ENCODE data around the gene WARS2. TPM values are rescaled to one million over a fixed set of nuclear protein-coding genes. Genes with fewer than 3 reads are reported as not detected.

WARS2 gene
- total and polyA plus RNA-seq, 7 donors = 8.4 to 18.8 (median 10.9) TPM

DNA sequence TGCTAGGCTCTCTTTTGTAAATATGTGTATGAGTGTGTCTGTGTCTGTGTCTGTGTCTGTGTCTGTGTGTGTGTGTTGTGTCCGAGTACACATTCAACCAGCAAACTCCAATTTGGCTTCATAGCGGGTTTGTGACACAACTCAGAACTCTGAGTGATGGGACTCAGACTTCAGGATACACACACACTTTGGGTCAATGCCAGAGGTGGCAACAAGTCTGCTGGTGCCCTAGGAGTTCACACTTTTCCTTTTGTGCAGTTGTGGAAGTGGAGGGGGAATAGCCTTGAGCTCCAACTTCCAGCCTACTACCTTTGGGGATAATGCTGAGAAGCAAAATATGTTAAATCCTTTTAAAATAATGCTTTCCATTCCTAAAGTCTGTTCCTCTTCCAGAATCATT, 135.7 kb downstream of the WARS2 start:
- no peak for DNase-seq
- WGBS, 2 donors = 41 to 69% methylated on average over 2 of the region's 2 CpGs
- H3K9me3 ChIP-seq = peaks cover 0 to 2% (median 0%) of the 10 kb centered on the region in 4 donors
- intact Hi-C loops (cut with DNase I) = no loop called here
- H3K36me3 ChIP-seq = no peaks in the 10 kb centered on the region
- H3K4me3 ChIP-seq = no peak overlapping the region
- peaks cover 0 to 47% (median 38%) of the 10 kb centered on the region in 4 donors for H3K4me1 ChIP-seq
- TF ChIP-seq POLR2A (IDR thresholded peaks at IDR 0.05) (no peak), EP300 (IDR thresholded peaks at IDR 0.05) (no peak), POLR2AphosphoS5 (IDR thresholded peaks at IDR 0.05) (no peak)
- TF ChIP-seq, protein P1, sequence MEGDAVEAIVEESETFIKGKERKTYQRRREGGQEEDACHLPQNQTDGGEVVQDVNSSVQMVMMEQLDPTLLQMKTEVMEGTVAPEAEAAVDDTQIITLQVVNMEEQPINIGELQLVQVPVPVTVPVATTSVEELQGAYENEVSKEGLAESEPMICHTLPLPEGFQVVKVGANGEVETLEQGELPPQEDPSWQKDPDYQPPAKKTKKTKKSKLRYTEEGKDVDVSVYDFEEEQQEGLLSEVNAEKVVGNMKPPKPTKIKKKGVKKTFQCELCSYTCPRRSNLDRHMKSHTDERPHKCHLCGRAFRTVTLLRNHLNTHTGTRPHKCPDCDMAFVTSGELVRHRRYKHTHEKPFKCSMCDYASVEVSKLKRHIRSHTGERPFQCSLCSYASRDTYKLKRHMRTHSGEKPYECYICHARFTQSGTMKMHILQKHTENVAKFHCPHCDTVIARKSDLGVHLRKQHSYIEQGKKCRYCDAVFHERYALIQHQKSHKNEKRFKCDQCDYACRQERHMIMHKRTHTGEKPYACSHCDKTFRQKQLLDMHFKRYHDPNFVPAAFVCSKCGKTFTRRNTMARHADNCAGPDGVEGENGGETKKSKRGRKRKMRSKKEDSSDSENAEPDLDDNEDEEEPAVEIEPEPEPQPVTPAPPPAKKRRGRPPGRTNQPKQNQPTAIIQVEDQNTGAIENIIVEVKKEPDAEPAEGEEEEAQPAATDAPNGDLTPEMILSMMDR (IDR thresholded peaks at IDR 0.05) = no peak
- peaks cover 75 to 100% (median 86%) of the 10 kb centered on the region in 3 donors for H3K27me3 ChIP-seq
- no peak overlapping the region for H3K27ac ChIP-seq

DNA sequence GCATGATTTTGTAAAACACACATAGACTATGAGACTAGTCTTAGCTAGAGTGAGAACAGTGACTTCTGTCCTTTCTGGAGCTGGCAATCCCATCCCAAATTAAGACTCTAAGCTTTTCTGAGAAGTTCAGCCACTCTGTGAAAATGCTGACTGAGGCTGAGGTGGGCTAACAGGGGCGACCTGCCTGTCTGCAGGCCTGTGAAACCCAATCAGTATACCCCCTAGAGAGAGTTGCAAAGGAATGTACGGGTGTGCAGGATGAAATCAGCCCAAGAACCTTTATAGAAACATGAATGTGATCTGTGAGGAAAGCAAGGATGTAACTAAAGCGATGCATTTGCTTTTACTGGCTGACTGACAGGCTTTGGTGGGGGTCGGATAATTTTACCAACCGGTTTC, 136.3 kb downstream of the WARS2 start:
- 29 to 59% methylated on average over 5 of the region's 5 CpGs for WGBS, 2 donors
- Histone ChIP-seq H3K27me3 (peaks cover 76 to 100% (median 88%) of the 10 kb centered on the region in 3 donors), H3K4me3 (no peak overlapping the region), H3K9me3 (peaks cover 0 to 2% (median 0%) of the 10 kb centered on the region in 4 donors), H3K27ac (no peak overlapping the region), H3K4me1 (peaks cover 0 to 45% (median 37%) of the 10 kb centered on the region in 4 donors), H3K36me3 (no peaks in the 10 kb centered on the region)
- no peak for DNase-seq
- TF ChIP-seq POLR2A (IDR thresholded peaks at IDR 0.05) = no peak
- no peak for TF ChIP-seq EP300 (IDR thresholded peaks at IDR 0.05)
- TF ChIP-seq, protein P1 (IDR thresholded peaks at IDR 0.05) = no peak
- TF ChIP-seq POLR2AphosphoS5 (IDR thresholded peaks at IDR 0.05) = no peak
- intact Hi-C loops (cut with DNase I) = no loop called here

DNA sequence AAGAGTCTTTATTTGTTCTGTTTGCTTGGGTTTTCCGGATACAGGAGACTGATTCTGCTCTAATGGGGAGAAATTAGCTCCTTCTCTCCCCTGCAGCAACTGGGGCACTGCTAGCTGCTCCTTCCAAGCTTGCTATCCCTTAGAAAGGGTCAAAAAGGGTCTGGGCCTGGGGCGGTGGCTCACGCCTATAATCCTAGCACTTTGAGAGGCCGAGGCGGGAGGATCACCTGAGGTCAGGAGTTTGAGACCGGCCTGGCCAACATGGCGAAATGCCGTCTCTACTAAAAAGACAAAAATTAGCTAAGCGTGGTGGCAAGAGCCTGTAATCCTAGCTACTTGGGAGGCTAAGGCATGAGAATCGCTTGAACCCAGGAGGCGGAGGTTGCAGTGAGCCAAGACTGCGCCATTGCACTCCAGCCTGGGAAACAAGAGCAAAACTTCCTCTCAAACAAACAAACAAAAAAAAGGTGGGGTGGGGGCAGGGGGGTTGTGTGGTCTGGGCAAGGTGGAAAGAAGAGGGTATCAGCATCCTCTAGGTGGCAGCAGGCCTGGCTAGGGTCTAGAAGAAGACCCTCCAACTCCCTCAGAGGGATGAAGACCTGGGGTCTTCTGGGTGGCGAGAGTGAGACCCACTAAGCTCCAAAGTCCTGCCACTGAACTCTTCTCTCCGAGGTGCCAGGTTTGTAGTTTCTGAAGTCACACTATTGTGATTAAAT, 136.9 kb downstream of the WARS2 start:
- H3K4me1 ChIP-seq = peaks cover 0 to 40% (median 35%) of the 10 kb centered on the region in 4 donors
- no peak overlapping the region for H3K27ac ChIP-seq
- no peak overlapping the region for H3K4me3 ChIP-seq
- peaks cover 79 to 100% (median 88%) of the 10 kb centered on the region in 3 donors for H3K27me3 ChIP-seq
- intact Hi-C loops (cut with DNase I) = no loop called here
- TF ChIP-seq POLR2AphosphoS5 (IDR thresholded peaks at IDR 0.05) (no peak), POLR2A (IDR thresholded peaks at IDR 0.05) (no peak), EP300 (IDR thresholded peaks at IDR 0.05) (no peak)
- TF ChIP-seq, protein P1 (IDR thresholded peaks at IDR 0.05) = no peak
- no peak for DNase-seq
- 49 to 74% methylated on average over 14 of the region's 14 CpGs for WGBS, 2 donors
- peaks cover 0 to 2% (median 0%) of the 10 kb centered on the region in 4 donors for H3K9me3 ChIP-seq
- no peaks in the 10 kb centered on the region for H3K36me3 ChIP-seq

DNA sequence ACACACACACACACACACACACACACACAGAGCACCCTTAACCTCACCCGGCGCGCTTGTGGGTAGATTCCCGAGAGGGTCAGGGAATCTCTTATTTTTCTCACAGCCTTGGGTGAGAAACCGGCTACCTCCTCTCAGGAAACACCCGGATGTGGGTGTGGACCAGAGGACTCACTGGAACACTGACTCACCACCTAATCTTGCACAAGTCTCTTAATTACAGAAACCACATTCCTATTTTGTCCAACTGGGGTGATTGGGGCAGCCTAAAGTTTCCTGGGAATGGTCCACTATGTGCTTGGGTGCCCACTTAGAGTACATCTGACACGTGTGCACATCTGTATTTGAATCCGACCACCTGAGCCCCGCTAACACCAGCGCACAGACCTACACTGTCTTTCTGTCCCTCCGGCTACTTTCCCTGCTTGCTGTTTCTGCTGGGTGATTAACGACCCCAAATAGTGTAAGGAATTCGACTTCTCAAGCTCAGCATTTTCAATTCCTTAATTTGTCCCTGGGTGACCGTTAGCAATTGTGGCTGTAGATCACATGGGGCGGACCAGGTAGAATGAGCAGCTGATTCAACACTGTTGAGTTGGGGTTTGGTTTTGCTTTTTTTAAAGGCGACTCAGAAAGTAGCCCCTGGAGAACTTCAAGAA, 138.3 kb downstream of the WARS2 start:
- DNase-seq = no peak
- intact Hi-C loops (cut with DNase I) = no loop called here
- H3K4me3 ChIP-seq = no peak overlapping the region

More for the DNA sequence above, 138.3 kb downstream of the WARS2 start:
- Histone ChIP-seq H3K9me3 (peaks cover 0 to under 1% (median 0%) of the 10 kb centered on the region in 4 donors), H3K4me1 (peaks cover 0 to 26% (median 21%) of the 10 kb centered on the region in 4 donors), H3K27me3 (peaks cover 73 to 100% (median 88%) of the 10 kb centered on the region in 3 donors), H3K27ac (no peak overlapping the region), H3K36me3 (no peaks in the 10 kb centered on the region)
- 9 to 11% methylated on average over 16 of the region's 16 CpGs for WGBS, 2 donors
- TF ChIP-seq, protein P1 (IDR thresholded peaks at IDR 0.05) = no peak
- TF ChIP-seq POLR2A (IDR thresholded peaks at IDR 0.05) (no peak), EP300 (IDR thresholded peaks at IDR 0.05) (no peak), POLR2AphosphoS5 (IDR thresholded peaks at IDR 0.05) (no peak)

Data from sigmoid colon (tissue), 7 donors.